Epithelial cell of esophagus (primary cell): ENCODE results near the gene LMBR1L.
A peak's percentile ranks its signal among the peaks of the same experiment; 100 is the strongest.
"Not testable (repeated sequence)": the region's sequence is repeated elsewhere in the genome, so short reads cannot be mapped to it uniquely, and the experiment has no call there.

ENCODE experiments used
- DNase-seq: peaks from one replicate; pipeline ENCODE4 v3.0.0; 2010; ENCODE audit warnings: low read depth
- H3K4me3 ChIP-seq: 2 replicates; pipeline ENCODE4 v1.5.1; 2011; ENCODE audit warnings: mild to moderate bottlenecking, low read length, control low read depth
- TF ChIP-seq, protein P1 (sequence below): IDR thresholded peaks from 2 replicates; pipeline ENCODE4 v1.5.1; 2011; ENCODE audit warnings: low read depth, mild to moderate bottlenecking, low read length, control low read depth, inconsistent platforms; ENCODE audit not compliant: insufficient read depth; ENCODE audit errors: missing control alignments

The LMBR1L gene

DNA sequence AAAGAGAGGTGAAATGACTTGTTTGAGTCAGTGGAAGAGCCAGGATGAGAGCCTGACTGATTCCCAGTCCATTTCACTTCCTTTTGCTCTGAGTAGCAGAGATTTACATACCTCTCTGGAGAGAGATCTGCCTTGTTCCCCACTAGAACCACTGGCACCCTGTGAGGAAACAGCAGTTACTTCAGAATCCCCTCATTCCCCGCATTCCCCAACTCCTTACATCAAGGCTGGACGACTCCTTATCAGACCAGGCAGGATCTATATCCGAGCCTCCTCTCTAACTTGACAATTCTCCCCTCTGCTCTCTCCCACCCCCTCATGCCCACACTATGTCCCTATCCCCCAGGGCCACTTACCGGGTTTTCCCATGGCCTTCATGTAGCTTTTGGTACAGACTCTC lies 44.5 kb downstream of the LMBR1L start:
- TF ChIP-seq, protein P1, sequence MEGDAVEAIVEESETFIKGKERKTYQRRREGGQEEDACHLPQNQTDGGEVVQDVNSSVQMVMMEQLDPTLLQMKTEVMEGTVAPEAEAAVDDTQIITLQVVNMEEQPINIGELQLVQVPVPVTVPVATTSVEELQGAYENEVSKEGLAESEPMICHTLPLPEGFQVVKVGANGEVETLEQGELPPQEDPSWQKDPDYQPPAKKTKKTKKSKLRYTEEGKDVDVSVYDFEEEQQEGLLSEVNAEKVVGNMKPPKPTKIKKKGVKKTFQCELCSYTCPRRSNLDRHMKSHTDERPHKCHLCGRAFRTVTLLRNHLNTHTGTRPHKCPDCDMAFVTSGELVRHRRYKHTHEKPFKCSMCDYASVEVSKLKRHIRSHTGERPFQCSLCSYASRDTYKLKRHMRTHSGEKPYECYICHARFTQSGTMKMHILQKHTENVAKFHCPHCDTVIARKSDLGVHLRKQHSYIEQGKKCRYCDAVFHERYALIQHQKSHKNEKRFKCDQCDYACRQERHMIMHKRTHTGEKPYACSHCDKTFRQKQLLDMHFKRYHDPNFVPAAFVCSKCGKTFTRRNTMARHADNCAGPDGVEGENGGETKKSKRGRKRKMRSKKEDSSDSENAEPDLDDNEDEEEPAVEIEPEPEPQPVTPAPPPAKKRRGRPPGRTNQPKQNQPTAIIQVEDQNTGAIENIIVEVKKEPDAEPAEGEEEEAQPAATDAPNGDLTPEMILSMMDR, result no peak
- no peak overlapping the region for H3K4me3 ChIP-seq
- DNase-seq, result no peak

DNA sequence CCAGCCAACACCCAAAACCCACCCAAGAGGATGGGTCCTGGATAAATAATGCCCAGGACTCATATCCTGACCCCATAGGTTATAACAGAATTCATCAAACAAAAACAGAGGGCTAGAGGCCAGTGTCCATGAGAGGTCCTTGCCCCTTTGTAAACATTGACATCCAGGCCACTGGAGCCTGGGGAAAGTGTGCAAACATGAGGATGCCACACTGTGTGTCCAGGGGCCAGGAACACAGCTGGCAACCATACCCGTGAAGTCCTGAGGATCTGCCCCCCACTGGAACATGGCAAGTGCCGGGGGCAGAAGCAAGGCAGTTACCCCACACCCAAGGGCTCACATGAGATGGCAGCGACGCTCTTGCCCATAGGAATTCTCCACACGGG lies 45.9 kb downstream of the LMBR1L start:
- TF ChIP-seq, protein P1, result no peak
- DNase-seq, result no peak
- no peak overlapping the region for H3K4me3 ChIP-seq

DNA sequence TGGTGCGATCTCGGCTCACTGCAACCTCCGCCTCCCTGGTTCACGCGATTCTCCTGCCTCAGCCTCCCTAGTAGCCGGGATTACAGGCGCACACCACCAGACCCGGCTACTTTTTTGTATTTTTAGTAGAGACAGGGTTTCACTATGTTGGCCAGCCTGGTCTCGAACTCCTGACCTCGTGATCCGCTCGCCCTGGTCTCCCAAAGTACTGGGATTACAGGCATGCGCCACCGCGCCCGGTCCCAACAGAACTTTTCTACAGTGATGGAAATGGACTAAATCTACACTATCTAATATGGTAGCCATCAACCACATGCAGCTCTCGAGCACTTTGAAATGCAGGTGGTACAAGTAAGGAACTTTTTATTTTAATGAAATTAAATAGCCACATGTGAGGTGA lies 48.7 kb downstream of the LMBR1L start:
- not testable (repeated sequence) for H3K4me3 ChIP-seq, DNase-seq

DNA sequence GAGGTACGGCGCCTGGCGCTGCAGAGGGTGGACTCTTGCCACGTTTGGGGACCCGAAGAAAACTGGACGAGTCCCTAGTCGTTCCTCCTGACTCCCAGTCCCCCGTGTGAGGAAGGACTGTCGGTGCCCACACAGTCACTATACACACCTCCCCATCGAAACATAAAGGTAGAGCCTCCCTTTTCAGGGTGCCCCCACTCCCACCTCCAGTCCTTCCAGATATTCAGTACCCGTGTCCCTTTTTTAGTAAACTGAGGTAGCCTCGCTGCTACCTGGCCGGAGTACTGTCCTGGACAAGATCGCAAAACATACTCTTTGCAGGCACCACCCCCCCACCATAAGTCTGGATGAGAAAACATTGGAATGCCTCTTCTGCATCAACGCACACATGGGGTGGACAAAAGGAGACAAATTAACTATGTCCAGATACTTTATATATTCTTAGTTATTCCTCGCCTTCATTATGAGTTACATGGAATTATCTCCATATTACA lies 49.4 kb downstream of the LMBR1L start:
- TF ChIP-seq, protein P1, result no peak
- DNase-seq, result no peak
- peak overlapping the region; percentile 76 for H3K4me3 ChIP-seq

DNA sequence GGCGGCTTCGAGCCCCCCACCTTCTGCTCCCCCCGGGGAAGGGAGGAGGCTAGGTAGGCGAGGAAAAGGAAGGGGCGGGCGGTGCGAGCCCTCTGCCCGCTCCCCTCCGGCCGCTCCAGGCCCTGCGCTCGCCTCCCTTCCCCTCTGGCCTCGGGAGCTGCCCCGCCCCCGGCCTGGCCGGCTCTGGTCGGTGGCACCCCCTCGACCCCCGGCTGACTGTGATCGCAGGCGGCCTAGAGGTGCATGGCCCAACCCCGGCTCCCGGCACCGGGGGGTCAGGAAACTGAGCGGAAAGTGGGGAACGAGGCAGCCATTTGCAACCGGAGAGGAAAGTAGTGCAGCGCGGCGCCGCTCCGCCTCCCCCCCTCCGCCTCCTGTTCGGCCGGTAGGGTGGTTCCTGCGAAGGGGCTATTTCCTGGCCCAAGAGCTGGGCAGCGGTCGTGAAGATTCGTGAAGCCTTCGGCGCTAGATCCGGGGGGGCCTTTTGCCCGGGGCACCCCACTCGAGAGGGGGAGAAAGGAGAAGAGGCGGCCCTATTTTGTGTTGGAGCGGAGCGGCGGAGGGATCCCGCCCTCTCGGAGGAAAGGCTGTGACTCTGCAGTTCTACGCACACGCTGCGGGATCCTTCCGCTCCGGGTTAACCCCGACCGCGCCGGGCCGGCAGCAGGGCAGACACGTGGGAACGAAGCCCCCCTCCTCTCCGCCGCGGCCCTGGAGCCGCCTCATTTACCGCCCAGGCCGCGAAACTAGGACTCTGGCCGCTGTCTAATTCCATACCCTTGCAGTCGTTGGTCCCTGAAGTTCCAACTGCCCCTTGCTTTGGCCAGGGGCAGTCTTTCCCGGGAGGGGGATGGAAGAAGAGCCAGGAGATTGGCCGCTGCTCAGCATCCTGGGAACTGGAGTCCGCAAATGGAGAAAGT lies 50.1 kb downstream of the LMBR1L start, which contains the start of gene KMT2D:
Gene KMT2D (minus strand): TSS at position 558 of the 920 bp plus-strand sequence. CDS start 5,470 bp downstream, outside the sequence.
- DNase-seq, result peak; percentile 96
- peak within 1 kb of the TSS; percentile 76 for H3K4me3 ChIP-seq
- TF ChIP-seq, protein P1, result peak; percentile 39

DNA sequence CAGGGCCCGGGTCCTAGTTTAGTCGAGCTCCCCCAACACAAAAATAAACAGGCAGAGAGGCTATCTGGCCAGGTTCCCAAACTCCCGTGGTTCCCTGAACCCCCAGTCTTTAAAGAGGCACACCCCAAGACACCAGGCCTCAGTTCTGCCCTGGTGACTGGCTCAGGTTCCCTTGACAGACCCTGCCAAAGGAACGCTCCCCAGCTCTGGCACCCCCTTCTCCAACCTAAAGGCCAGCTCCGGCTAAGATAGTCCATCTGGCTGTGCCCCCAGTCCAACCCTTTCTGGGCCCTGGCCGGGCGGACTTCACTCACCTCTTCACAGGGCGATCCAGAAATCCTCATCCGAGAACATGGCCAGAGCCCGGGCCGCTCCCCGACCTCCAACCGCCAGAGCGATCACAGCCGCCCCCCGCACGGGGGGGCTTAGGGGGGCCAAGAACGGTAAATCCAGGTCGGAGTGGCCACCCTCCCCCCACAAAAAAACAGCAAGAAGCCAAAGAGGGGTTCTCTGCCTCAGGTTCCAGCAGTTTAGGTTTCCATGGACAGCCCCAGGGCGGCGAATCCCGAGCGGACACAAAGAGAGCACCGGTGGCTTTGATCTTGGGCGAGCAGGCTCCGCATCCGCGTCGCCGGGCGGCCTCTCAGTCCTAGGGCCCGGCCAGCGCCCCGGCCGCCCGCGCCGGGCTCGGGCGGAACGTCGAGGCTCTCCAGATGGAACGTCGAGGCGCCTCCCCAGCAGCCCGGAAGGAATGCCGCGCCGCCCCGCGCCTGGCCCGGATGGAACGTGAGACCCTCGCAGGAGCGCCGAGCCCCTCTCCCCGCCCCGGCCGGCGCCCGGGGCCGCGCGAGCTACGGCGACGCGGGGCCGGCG lies 51.1 kb downstream of the LMBR1L start:
- TF ChIP-seq, protein P1, result no peak
- peak overlapping the region; percentile 76 for H3K4me3 ChIP-seq
- peak; percentile 30 for DNase-seq

DNA sequence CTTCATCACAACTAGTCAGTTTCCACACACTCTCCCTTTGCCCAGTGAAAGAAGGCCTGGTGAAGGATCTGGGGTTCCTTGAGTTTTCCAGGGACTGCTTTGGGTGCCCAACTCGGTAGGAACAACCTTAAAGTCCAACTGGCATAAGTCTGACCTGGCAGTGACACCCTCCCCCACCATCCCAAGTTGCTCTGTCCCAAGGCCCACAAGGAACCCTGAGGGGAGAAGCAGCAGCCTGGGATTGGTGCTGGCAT lies 51.7 kb downstream of the LMBR1L start:
- no peak for DNase-seq
- peak overlapping the region; percentile 76 for H3K4me3 ChIP-seq
- TF ChIP-seq, protein P1, result no peak
